Keratinocyte (primary cell): ENCODE data around the gene HSPBP1. TPM values are rescaled to one million over a fixed set of nuclear protein-coding genes. Genes with fewer than 3 reads are reported as not detected.

Experiments
- DNase-seq: peaks from one replicate; pipeline ENCODE4 v3.0.0-alpha.2; 2011; ENCODE audit warnings: low read depth, missing footprints, low spot score
- FAIRE-seq: peaks from 2 replicates; lab custom pipeline; 2011; peaks lifted over from hg19 to GRCh38; lab: Jason Lieb, UNC
- H2AFZ ChIP-seq: 2 replicates; pipeline ENCODE4 v1.6.0; 2012; ENCODE audit warnings: low read length, control low read depth, inconsistent platforms; ENCODE audit not compliant: control insufficient read depth
- H3K27ac ChIP-seq: 2 replicates; pipeline ENCODE4 v1.5.1; 2011; ENCODE audit warnings: low read length; ENCODE audit not compliant: control insufficient read depth, insufficient read depth
- H3K27me3 ChIP-seq: 3 replicates; pipeline ENCODE4 v1.6.0; 2011; ENCODE audit warnings: low read length; ENCODE audit not compliant: control insufficient read depth, insufficient read depth; ENCODE audit errors: extremely low read depth
- H3K36me3 ChIP-seq, 2 experiments: 2 replicates in 1 of 2; 3 replicates in 1 of 2; pipeline ENCODE4 v1.5.1; 2011; ENCODE audit warnings: low read length in 2 of 2, mild to moderate bottlenecking in 1 of 2; ENCODE audit not compliant: control insufficient read depth in 2 of 2, insufficient read depth in 2 of 2; ENCODE audit errors: extremely low read depth in 1 of 2
- H3K4me1 ChIP-seq: 3 replicates; pipeline ENCODE4 v1.5.1; 2011; ENCODE audit warnings: low read length; ENCODE audit not compliant: control insufficient read depth, insufficient read depth; ENCODE audit errors: extremely low read depth
- H3K4me2 ChIP-seq: 3 replicates; pipeline ENCODE4 v1.6.0; 2011; ENCODE audit warnings: low read depth, low read length; ENCODE audit not compliant: control insufficient read depth, insufficient read depth; ENCODE audit errors: extremely low read depth
- H3K4me3 ChIP-seq, 3 experiments: fragments of 200-600 bp in 1 of 3; sonication (generic) in 1 of 3; 2 replicates in 2 of 3; 3 replicates in 1 of 3; pipeline ENCODE4 v1.5.1; 2011 to 2016; ENCODE audit warnings: low read length in 3 of 3, mild to moderate bottlenecking in 3 of 3, control low read depth in 2 of 3, inconsistent platforms in 1 of 3, low read depth in 1 of 3, mixed read lengths in 1 of 3, mixed run types in 1 of 3, moderate library complexity in 1 of 3; ENCODE audit not compliant: control insufficient read depth in 2 of 3, insufficient read depth in 2 of 3; ENCODE audit errors: extremely low read depth in 1 of 3
- H3K79me2 ChIP-seq: 2 replicates; pipeline ENCODE4 v1.6.0; 2012; ENCODE audit warnings: low read length; ENCODE audit not compliant: control insufficient read depth, insufficient read depth
- H3K9ac ChIP-seq: 3 replicates; pipeline ENCODE4 v1.6.0; 2011; ENCODE audit warnings: low read length; ENCODE audit not compliant: control insufficient read depth, insufficient read depth; ENCODE audit errors: extremely low read depth
- H3K9me1 ChIP-seq: 3 replicates; pipeline ENCODE4 v1.6.0; 2011; ENCODE audit warnings: low read length; ENCODE audit not compliant: control insufficient read depth, insufficient read depth; ENCODE audit errors: extremely low read depth
- H3K9me3 ChIP-seq: 2 replicates; pipeline ENCODE4 v1.5.1; 2012; ENCODE audit warnings: low read depth, low read length; ENCODE audit not compliant: control insufficient read depth
- H4K20me1 ChIP-seq: 3 replicates; pipeline ENCODE4 v1.6.0; 2011; ENCODE audit warnings: low read length; ENCODE audit not compliant: control insufficient read depth, insufficient read depth; ENCODE audit errors: extremely low read depth
- EZH2 ChIP-seq: IDR thresholded peaks from one replicate; pipeline ENCODE4 v1.6.1; 2012; ENCODE audit warnings: inconsistent platforms, mild to moderate bottlenecking, low read length, moderate library complexity
- dilution Hi-C: fragments of 300-500 bp; cut with MboI; formaldehyde crosslinking; loops from one replicate; pipeline ENCODE4 v1.7.0; 2020; ENCODE audit warnings: low sequenced_read_pairs; ENCODE audit not compliant: extremely low pct_ligation_motif_present
- polyA plus RNA-seq, 5 experiments: library from polyadenylated mRNA; depleted of rRNA in 3 of 5; stranded (reverse) in 3 of 5; stranded (forward) in 1 of 5; unstranded in 1 of 5; fragments of >200 nt; gene quantifications; 1 replicate in 1 of 5; 2 replicates in 3 of 5; 3 replicates in 1 of 5; pipeline versions ENCODE4 v1.2.1 to v1.2.3, GENCODE V29; 2011 to 2012; ENCODE audit warnings: missing spikeins in 2 of 5, low read depth in 1 of 5, low replicate concordance in 1 of 5
- TF ChIP-seq, protein P1 (sequence below), 3 experiments: IDR thresholded peaks in 1 of 3; conservative IDR thresholded peaks in 1 of 3; optimal IDR thresholded peaks in 1 of 3; 2 replicates in 2 of 3; 3 replicates in 1 of 3; pipeline versions ENCODE3 to v1.5.1; 2011; ENCODE audit warnings: low read length in 3 of 3, mild to moderate bottlenecking in 3 of 3, moderate library complexity in 2 of 3, control low read depth in 1 of 3, inconsistent platforms in 1 of 3; ENCODE audit not compliant: insufficient read depth in 2 of 3; ENCODE audit errors: extremely low read depth in 1 of 3

Gene HSPBP1
- polyA plus RNA-seq, 1 donor (not counting 4 experiments of a cell fraction or from before 2014, with no cell fraction given) = 20.2 TPM

DNA sequence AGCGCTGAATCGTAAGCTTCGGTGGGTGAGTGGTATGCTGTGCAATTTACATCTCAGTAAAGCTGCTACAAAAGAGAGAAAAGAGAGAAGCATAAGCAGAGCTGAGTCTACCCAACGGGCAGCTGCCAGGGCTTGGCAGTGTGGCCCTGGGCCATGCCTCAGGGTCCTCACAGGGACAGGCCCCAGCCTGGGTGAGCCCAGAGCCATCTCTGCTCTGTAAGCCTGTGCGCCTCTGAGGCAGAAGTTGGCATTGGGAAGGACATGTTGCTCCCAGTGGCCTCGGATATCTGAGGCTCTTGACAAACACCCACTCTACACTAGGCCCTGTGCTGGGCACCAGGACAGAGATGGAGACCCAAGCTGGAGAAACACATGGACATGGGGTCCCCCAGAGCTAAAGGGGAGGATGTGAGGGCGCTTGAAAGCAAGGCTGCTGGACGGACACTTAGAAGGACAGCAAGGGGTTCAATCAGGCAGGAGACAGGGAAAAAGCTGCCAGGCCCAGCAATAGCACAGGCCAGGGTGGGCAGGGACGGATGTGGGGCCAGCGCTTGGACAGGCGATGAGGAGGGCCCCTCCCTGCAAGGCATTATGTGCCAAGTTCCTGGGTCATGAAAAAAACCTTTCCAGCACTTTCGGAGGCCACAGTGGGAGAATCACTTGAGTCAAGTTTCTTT lies 35.8 kb downstream of the HSPBP1 start:
- H3K79me2 ChIP-seq = peaks cover 36% of the 10 kb centered on the region
- H3K9me3 ChIP-seq = no peaks in the 10 kb centered on the region
- peaks cover 8% of the 10 kb centered on the region for H3K4me1 ChIP-seq
- peaks cover 2% of the 10 kb centered on the region for H3K9me1 ChIP-seq
- TF ChIP-seq, protein P1, sequence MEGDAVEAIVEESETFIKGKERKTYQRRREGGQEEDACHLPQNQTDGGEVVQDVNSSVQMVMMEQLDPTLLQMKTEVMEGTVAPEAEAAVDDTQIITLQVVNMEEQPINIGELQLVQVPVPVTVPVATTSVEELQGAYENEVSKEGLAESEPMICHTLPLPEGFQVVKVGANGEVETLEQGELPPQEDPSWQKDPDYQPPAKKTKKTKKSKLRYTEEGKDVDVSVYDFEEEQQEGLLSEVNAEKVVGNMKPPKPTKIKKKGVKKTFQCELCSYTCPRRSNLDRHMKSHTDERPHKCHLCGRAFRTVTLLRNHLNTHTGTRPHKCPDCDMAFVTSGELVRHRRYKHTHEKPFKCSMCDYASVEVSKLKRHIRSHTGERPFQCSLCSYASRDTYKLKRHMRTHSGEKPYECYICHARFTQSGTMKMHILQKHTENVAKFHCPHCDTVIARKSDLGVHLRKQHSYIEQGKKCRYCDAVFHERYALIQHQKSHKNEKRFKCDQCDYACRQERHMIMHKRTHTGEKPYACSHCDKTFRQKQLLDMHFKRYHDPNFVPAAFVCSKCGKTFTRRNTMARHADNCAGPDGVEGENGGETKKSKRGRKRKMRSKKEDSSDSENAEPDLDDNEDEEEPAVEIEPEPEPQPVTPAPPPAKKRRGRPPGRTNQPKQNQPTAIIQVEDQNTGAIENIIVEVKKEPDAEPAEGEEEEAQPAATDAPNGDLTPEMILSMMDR (optimal IDR thresholded peaks at IDR 0.05 in 1 of 3, IDR thresholded peaks at IDR 0.05 in 1 of 3, conservative IDR thresholded peaks at IDR 0.05 in 1 of 3; ENCODE audit: extremely low read depth in 1 of 3, insufficient read depth in 2 of 3, low read length in 3 of 3) = no peak
- TF ChIP-seq EZH2 = no peak
- no peak overlapping the region for H3K4me2 ChIP-seq
- dilution Hi-C loops = no loop called here
- DNase-seq (no peak), FAIRE-seq (no peak)
- peaks cover 40 to 46% of the 10 kb centered on the region in 2 experiments for H3K36me3 ChIP-seq
- H3K27ac ChIP-seq = no peak overlapping the region
- no peak overlapping the region for H3K9ac ChIP-seq
- H4K20me1 ChIP-seq = peaks cover 15% of the 10 kb centered on the region
- H3K27me3 ChIP-seq = no peaks in the 10 kb centered on the region
- H3K4me3 ChIP-seq = no peak overlapping the region
- no peak overlapping the region for H2AFZ ChIP-seq

DNA sequence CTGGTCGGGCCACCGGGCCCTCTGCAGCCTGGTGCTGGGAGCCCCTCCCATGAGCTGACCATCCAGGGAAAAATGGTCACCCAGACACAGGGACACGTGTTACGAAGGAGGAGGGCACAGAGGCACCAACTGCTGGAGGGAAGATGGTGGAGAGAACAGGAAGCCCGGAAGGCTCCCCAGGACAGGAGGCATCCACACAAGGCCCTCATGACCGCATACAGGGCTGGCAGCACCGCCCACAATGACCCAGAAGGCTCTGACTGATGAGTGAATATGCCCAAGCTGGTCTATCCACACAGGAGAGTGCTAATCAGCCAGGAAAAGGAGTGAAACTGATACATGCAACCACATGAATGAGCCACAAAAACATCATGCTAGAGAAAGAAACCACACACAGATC lies 37.4 kb downstream of the HSPBP1 start:
- no peak overlapping the region for H3K4me2 ChIP-seq
- H3K9me1 ChIP-seq = no peaks in the 10 kb centered on the region
- H3K9ac ChIP-seq = no peak overlapping the region
- TF ChIP-seq, protein P1 (optimal IDR thresholded peaks at IDR 0.05 in 1 of 3, IDR thresholded peaks at IDR 0.05 in 1 of 3, conservative IDR thresholded peaks at IDR 0.05 in 1 of 3; ENCODE audit: extremely low read depth in 1 of 3, insufficient read depth in 2 of 3, low read length in 3 of 3) = no peak
- TF ChIP-seq EZH2 = no peak
- H2AFZ ChIP-seq = no peak overlapping the region
- H3K4me1 ChIP-seq = no peaks in the 10 kb centered on the region
- FAIRE-seq = no peak
- no peaks in the 10 kb centered on the region for H3K9me3 ChIP-seq
- no peak overlapping the region for H3K4me3 ChIP-seq
- no peaks in the 10 kb centered on the region for H3K27me3 ChIP-seq
- peaks cover 48% of the 10 kb centered on the region in 2 experiments for H3K36me3 ChIP-seq
- peaks cover 20% of the 10 kb centered on the region for H3K79me2 ChIP-seq
- no peak overlapping the region for H3K27ac ChIP-seq
- H4K20me1 ChIP-seq = peaks cover 7% of the 10 kb centered on the region
- no peak for DNase-seq
- dilution Hi-C loops = no loop called here
